ENCODE data around the gene CAGE1.

DNA sequence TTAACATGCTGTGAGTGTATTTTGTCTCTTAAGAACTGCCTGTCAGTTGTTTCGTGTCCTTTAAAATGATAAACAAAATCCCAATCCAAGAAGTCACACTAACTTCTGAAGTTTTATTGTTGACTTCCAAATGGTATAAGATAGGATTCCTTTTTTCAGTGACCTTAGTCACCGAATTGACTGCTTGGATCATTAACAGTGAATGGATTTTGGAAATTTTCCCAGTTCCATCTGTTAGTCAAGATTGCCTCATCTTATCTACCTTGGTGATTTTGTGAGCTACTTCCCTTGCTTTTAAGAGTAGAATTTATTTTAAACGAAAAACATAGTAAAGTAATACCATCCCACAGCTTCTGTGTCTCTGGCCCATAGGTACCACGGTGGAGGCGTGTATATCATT, 15.0 kb upstream of the CAGE1 start:
- TF ChIP-seq CTCF (IDR thresholded peaks at IDR 0.05) (no peak), EP300 (IDR thresholded peaks at IDR 0.05) (no peak), POLR2A (IDR thresholded peaks at IDR 0.05) (no peak)

Data from tibial nerve (tissue), 4 donors.